Dedifferentiated amniotic fluid mesenchymal stem cell (primary cell): ENCODE results near the gene SLC38A3.
"Not testable (repeated sequence)": the region's sequence is repeated elsewhere in the genome, so short reads cannot be mapped to it uniquely, and the experiment has no call there.

Experiments used
- DNase-seq: peaks from one replicate; pipeline ENCODE4 v3.0.0-alpha.2; 2016; ENCODE audit errors: extremely low spot score

The SLC38A3 gene

DNA sequence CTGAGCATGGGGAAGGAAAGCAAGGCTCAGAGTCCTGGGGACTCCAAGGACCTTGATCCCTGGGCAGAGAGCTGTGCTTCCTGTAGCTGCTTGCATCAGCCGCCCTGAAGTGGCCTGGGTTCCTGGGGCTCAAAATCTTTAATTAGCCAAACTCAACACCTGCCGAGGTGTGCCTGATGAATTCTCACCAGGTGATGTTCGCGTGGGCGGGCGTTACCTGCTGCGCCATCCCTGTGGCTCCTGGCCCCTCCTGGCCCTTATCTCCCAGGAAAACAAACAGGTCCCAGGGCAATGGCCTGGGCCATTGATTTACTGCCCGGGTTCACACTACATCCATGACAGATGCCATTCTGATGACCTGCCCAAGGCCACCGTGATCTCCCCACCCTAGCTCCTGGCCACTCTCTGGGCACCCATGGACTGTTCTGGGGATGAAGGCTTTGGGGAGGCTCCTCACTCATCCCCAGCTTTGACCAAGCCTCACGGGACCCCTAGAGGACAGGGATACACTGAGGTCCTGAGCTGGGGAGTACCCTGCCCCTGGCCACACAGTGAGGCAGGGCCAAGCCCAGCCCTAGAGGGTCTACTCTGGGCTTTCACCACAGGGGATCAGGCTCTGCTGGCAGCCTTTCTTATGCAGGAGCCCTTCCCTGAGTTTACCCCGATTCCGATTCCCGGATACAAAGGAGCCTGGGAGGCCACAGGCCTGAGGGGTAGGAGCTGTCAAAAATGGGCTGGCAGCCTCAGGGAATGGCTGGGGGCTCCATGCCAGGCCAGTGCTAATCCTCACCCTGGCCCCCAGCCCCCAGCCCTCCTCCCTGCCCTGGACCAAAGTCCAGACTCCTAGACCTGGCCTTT lies 5.7 kb downstream of the SLC38A3 start:
- DNase-seq: no peak

DNA sequence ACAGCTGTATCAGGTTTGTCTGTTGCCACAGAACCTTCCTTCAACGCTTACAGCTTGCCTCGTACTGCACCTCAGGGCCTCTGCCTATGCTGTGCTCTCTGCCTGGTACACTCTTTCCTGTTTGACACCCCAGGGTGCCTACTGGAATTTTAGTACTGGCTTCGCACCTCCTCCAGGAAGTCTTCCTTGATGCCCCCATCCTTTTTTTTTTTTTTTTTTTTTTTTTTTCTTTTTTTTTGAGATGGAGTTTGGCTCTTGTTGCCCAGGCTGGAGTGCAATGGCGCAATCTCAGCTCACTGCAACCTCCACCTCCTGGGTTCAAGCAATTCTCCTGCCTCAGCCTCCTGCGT lies 6.3 kb downstream of the SLC38A3 start:
- DNase-seq: not testable (repeated sequence)

DNA sequence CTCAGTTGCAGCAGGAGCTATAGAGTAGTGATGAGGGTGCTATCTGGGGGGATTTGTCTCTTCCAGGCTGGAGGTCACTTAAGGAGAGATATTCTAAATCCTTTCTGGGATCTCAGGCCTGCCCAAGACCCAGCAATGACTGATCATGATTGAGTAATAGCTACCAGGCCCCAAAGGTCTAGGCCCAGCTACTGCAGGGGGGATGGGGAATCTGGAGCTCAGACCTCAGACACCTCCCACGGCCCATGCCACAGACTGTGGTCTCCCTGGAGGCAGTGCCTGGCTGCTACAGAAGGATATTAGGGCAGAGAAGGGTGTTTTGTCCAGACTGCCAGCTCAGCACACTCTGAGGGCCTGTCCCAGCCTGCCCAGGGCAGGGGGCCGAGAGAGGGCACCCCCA lies 6.9 kb downstream of the SLC38A3 start:
- DNase-seq: no peak

DNA sequence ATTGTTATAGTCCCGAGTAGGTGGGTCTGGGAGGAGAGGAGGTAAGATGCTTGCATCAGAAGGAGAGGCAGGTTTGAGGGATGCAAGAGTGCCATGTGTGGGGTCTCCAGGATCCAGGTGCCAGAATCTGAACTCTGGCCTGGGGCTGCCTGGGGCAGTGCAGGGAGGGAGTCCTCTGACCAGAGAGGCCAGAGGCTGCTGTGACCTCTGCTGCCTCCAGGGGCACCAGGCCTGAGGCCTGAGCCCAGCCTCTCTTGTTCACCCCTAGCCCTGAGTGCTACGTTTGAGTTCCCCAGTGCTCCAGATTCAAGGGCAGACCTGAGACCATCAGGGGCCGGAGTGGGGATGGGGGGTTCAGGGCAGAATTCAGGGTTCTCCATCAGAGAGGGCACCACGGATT lies 7.4 kb downstream of the SLC38A3 start:
- DNase-seq: no peak

DNA sequence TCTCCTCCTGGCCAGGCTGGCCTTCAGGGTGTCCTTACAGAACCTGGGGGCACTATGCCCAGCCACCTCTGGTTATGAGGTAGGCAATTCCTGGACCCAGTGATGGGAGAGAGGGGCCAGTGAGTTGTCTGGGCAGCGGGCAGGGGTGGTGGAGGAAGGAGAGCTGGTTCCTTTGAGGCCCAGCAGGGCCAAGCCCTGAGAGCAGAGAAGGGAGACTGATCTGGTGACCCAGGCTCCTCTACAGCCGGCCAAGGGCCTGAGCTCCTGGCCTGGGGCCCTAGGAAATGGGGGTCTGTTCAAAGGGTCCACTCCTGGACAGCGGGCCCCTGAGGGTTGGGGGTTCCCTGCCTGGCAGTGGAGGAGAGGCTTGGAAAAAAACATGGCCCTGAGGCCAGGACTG lies 7.9 kb downstream of the SLC38A3 start:
- DNase-seq: no peak

DNA sequence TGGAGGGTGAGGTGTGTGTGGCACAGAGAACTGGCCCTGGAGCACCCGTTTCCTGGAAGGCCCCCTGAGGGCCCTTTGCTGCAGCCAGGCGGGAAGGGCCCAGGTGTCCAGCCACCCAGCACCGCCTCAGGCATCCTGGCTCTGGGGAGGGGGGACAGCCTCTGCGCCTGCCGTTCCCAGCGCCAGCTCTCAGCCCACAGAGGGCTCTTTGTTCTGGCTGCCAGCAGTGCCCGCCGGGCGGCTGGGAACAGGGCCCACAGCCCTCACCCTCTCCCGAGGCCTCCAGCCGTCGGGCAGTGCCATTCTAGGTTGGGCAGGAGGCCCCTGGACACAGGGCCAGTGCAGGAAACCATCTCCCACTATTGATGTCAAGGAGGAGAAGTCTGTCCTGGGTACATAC lies 8.3 kb downstream of the SLC38A3 start:
- DNase-seq: no peak

DNA sequence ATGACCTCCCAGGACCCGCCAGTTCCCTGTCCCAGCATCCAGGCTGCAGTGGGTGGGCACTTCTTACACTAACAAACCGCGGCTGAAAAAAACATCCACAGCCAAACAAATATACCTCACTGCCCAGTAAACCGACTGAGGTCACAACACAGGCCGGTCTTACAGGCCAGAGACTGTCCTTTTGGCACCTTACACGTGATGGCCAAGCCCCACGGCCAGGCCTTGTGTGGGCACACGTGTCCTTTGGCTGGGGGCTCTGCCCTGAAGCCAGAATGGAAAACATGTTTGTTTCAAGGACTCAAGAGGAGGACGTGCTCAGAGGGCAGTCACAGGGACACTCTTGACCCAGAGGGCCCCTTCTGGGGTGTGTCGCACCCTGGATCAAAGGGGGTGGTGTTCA lies 9.8 kb downstream of the SLC38A3 start:
- no peak for DNase-seq

DNA sequence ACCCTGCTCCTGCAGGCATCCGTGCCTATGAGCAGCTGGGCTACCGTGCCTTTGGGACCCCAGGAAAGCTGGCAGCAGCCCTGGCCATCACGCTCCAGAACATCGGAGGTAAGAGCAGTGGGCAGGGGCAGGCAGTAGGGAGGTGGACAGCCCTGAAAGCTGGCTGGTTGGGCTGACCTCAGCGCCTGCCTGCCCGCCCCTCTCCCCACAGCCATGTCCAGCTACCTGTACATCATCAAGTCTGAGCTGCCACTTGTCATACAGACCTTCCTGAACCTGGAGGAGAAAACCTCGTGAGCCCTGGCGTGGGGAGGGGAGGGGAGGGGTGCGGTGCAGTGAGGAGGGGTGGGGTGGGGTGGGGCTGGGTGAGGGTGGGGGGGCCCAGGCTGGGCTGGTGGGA lies 10.5 kb downstream of the SLC38A3 start:
- no peak for DNase-seq

DNA sequence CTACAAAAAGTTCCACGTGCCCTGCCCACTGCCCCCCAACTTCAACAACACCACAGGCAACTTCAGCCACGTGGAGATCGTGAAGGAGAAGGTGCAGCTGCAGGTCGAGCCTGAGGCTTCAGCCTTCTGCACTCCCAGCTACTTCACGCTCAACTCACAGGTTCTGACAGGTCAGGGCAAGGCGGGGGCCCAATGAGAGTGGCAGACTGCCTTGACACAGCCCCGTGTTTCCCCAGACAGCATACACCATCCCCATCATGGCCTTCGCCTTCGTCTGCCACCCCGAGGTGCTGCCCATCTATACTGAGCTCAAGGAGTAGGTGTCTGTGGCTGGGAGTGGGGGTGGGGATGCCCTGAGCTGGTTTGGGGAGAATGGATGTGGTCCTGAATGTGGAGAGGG lies 12.6 kb downstream of the SLC38A3 start:
- DNase-seq: no peak

DNA sequence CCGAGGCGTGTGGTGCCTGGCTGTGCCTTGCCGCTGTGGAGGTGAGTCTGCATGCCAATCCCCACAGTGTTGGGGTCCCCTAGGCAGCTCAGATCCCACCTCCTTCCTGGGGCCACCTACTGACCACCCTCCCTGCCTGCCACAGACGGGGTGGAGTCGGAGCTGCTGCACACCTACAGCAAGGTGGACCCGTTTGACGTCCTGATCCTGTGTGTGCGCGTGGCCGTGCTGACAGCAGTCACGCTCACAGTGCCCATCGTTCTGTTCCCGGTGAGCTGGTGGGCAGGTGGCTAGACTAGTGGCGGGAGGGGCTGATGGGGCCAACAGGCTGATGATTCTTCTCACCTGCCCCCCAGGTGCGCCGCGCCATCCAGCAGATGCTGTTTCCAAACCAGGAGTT lies 13.4 kb downstream of the SLC38A3 start:
- no peak for DNase-seq

DNA sequence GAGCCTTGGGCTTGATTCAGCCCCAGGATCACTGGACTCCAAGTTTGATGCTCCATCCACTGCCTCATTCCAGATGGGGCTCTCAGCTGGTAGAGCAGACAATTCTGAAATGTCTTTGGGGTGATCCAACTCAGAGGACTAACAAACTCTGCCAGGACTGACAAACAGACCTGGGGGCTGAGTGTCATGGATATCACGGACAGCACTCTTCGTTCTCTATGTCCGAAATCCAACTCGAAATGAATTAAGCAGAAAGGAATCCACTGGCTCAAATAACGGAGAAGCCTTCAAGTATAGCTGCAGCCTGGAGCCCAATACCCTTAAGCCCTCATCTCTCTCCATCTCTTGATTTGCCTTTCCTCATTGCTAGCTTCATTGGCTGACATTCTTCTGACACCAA lies 14.2 kb downstream of the SLC38A3 start:
- DNase-seq: no peak

DNA sequence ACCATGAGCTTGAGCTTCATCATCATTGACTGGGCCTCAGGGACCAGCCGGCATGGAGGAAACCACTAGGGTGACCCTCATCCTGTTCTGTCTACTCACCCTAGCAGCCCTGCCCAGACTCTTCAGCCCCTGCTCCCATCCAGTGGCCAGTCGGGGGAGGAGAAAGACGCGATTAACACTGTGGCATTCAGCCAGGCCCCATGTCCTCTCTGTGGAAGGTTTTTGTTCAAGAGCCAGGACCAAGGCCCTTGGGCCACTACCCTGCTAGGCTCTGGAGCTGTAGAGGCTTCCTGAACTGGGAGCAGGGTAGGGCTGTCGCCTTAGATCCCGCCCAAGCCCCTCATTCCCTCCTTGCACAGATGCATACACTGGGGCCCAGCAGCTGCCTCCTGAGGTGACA lies 15.0 kb downstream of the SLC38A3 start:
- no peak for DNase-seq

DNA sequence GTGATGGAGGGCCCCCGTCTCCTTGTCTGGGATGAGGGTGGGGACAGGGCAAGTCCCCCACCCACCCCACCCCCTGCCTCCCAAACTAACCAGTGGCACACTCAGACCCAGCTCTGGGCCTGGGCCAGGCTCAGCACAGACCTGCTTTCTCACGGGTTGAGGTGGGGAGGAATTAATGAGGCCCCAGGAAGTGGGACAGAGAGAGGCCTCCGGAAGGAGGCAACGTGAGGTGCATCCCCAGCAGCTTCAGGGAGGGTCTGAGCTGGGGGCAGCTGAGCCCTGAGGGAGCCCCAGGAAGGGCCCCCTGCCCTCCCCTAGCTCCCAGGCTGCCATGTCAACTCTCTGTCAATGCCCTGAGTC lies 16.0 kb downstream of the SLC38A3 start:
- no peak for DNase-seq

DNA sequence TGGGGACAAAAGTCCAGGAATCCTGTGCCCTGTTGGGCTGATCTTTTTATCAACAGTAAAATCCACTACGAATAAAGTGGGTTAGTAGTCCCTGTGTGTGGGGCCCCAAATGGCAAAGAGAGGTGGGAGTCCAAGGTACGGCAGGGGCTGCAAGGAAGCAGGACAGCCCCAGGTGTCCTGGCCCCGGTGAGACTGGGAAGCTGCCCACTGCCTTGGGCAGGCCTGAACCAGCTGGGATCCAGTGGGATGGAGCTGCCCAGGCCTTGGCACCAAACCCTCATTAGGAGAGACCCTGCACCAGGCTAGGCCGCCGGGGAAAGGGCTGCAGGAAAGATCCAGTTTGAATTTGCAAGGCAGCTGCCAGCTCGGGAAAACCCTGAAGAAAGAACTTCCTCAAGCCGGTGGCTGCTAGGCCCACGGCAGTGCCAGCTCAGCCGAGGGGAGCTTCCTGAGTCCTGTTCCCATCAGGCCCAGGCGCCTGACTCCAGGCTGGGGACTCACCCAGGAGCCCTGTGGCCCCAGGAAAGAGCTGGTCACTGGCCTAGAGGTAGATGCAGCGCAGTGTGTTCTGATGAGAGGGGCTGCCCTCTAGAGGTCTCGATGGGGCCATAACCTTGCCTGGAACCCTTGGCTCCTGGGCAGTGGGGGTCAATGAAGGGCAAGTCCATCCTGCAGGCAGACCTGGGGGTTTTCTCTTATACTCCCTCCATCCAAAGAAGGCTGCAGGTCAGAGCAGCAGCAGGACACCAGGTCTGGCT lies 16.5 kb downstream of the SLC38A3 start:
- DNase-seq: no peak

DNA sequence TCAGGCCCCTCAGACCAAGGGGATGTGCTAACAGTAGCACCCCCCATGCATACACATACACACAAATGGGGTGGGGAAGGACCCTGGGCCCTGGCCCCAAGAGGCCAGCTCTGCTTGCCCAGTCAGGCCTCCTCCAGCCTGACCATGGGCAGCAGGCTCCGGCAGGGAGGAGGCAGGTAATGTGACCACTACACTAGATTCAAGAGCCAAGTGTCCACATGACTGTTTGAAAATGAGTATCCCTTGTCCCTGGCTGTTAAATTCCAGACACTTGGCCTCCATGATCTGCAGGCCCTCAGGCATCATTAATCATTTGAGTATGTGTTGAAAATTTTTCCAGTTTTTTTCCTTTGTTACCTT lies 17.1 kb downstream of the SLC38A3 start:
- DNase-seq: no peak

DNA sequence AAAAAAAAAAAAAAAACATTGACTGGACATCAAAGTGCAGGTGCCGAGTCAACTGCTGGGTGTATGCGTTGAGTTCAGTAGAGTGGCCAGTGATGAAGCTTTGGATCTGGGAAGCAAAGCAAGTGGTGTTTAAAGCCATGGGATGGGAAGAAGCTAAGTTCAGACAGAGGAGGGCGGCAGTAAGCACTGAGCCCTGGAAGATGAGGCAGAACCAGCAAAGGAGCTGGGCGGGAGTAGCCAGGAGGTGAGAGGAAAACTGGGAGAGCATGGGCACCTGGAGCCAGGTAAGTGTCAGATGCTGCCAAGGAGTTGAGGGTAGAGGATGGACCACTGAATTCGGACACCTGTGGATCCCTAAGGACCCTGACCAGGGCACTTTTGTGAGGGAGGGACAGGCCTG lies 19.6 kb downstream of the SLC38A3 start:
- no peak for DNase-seq

DNA sequence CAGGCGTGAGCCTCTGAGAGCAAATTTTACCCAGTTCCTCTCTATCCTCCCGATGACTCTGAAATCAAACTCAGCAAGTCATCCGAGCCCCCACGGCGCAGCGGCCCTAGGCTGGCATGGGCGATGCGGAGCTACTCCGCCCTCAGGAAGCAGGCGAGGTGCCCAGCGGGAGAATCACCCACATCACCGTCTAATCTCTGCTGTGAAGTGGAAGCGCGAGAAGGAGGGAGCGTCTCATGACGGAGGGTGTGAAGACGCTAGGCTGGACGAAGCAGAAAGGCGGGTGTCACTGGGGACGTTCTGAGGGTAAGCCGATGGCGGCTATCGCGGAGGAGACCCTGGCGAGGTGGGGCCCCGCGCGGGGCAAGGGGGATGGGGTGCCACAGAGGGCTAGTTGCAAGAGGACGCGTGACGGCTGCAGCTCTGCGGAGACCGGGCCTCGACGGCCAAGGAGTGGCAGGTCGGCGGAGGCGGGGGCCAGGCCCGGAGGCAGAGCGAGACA lies 21.9 kb downstream of the SLC38A3 start:
- DNase-seq: no peak

DNA sequence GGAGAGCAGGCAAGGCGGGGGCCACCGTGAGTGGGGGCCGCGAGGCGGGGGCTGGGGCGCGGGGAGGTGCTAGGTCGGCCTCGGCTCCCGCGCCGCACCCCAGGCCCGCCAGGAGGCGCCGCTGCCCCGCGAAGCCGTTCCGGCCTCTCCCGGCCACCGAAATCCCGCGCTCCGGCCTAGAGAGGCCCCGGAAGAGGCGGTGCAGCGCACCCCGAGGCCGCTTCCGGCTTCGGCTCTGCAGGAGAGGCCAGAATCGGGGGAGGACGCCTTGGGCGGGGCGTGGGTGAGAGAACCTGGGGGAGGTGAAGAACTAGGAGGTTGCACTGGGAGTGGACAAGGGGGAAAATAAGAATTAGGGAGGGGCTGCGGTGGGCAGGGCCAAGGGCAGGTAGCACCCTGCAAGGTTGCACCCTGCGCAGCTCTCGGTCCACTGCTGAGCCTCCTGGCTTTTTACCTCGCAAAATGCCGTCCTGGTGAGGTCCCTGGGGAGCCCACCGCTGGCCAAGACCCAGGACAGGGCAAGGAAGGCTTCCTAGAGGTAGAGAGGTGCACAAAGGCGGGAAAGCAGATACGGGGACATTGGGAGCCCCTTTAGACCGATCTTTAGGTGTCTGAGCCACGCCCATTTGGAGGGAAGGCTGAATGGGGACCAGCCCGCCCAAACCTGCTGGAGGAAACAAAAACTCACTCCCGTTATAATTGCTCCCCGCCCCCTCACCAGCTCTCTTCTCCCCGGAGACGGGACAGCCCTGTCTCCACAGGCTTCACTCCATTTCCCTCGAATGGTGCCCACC lies 22.5 kb downstream of the SLC38A3 start:
- DNase-seq: peak; percentile 79

DNA sequence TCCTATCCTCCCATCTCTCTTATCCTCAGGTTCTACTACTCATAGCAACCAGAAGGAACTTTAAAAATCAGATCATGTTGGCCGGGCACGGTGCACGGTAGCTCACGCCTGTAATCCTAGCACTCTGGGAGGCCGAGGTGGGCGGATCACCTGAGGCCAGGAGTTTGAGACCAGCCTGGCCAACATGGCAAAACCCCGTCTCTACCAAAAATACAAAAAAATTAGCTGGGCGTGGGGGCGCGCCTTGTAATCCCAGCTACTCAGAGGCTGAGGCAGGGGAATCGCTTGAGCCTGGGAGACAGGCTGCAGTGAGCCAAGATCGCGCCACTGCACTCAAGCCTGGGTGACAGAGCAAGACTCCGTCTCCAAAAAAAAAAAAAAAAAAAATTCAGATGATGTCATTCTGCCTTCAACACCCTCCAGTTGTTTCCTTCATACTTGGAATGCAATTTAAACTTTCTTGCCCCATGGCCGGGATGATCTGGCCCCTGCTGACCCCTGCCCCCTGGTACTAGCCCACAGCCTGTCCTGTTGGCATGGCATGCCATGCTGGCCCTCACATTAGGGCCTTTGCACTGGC lies 23.2 kb downstream of the SLC38A3 start:
- DNase-seq: not testable (repeated sequence)

DNA sequence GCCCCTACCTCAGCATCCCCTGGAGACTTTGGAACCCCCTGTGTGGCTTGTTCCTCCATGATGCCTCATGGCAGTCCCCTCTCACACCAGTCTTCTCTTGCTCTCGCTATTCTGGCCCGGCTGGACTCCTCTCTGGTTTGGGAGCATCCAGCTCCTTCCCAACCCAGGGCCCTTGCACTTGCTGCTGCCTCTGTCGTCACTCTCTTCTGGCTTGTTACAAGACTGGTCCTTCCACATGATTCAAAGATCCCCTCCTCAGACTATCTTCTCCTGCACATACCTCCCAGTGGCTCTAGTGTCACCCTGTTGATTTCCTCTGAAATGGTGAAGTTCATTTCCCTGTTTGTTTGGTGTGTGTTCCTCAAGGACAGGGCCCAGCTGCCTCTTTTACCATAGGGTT lies 24.4 kb downstream of the SLC38A3 start:
- no peak for DNase-seq

DNA sequence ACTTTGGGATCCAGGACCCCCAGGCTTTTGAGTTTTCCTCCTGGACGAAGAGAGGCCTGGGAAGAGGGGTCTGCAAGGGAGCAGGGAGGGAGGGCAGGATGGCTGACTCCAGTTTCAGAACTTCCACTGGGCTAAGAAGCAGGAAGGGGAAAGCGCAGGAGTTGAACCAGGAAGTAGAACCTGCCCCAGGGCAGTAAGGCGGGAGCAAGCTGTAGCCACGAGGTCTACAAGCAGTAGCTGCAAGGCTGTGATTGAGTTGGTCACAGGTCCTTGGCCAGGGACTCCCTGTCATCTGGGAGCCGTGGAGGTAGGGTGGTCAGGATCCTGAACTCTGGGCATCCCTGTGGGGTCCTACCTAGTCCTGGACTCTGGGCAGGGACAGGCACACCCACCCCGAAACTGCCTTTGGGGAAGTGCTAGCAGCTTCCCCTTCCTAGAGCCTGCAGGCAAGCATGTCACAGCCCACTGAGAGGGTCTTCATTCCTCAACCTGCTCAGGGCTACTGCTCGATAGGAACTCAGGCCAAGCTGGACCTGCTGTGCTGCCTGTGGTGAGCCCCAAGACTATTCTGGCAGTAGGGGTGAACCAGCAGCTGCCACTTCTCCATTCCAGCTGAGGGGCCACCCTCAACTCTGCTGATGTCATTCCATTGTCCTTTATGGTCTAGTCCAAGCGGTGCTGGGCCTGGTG lies 25.2 kb downstream of the SLC38A3 start:
- no peak for DNase-seq

DNA sequence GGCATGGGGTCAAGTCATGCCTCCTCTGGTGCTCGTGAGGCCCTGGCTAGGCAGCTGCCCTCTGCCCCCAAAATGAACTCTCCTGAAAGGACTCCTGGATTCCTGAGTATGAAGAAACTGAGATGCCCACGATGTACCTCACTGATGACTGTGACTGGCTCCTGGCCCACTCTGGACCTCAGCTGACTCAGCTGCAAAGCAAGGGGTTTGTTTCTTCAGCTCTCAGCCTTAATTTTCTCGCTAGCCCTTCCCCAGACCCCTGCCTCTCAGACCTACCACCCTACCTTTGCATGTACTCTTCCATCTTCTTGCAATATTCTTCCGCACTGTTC lies 25.7 kb downstream of the SLC38A3 start:
- no peak for DNase-seq
